ENCODE results near the gene NR1D1.

GRCh38 chr17:40095351-40095943, 4.9 kb downstream of the NR1D1 start:
- no peak for TF ChIP-seq CTCF (IDR thresholded peaks at IDR 0.05)
- no peak for TF ChIP-seq POLR2AphosphoS5 (IDR thresholded peaks at IDR 0.05; ENCODE audit: low read depth, low read length)
- no peak for TF ChIP-seq SIN3A (IDR thresholded peaks at IDR 0.05; ENCODE audit: borderline replicate concordance, insufficient read depth, low read depth, low read length)
